ENCODE measurements around the gene MARCO. TPM values are rescaled to one million over a fixed set of nuclear protein-coding genes. Genes with fewer than 3 reads are reported as not detected.

MARCO gene
- total and polyA plus RNA-seq, 2 of the 8 experiments (the other 6 are each of a cell fraction or from before 2014, with no cell fraction given) = not detected

GRCh38 chr2:119012345-119013301 is 70.6 kb downstream of the MARCO start (continued):
- TF ChIP-seq SRF (IDR thresholded peaks at IDR 0.05; ENCODE audit: low read depth, low read length) (no peak), RXRA (IDR thresholded peaks at IDR 0.05; ENCODE audit: insufficient read depth, low read depth, low read length) (no peak), HDAC6 (IDR thresholded peaks at IDR 0.05; ENCODE audit: low read depth, low read length) (no peak), RFX5 (IDR thresholded peaks at IDR 0.05; ENCODE audit: borderline replicate concordance, low read depth, low read length) (no peak), EGR1 (IDR thresholded peaks at IDR 0.05; ENCODE audit: borderline replicate concordance, low read depth, low read length) (no peak)

All from H1 (cell line).